Thyroid gland (tissue), 4 donors: ENCODE data around the gene MYBBP1A.

ENCODE experiments used
- POLR2A ChIP-seq, 2 donors: fragments of 450-650 bp; IDR thresholded peaks; one replicate each; pipeline ENCODE4 v1.6.1; 2017; ENCODE audit warnings: antibody characterized with exemption in 2 of 2, mild to moderate bottlenecking in 2 of 2, moderate library complexity in 1 of 2
- TF ChIP-seq, protein P1 (sequence below), 6 experiments: fragments of 200-600 bp in 3 of 6; fragments of 450-650 bp in 3 of 6; sonication (generic) in 3 of 6; IDR thresholded peaks; one replicate each; pipeline ENCODE4 v1.5.1; 2016 to 2019; ENCODE audit warnings: antibody characterized with exemption in 6 of 6, mild to moderate bottlenecking in 2 of 6, inconsistent platforms in 1 of 6, moderate library complexity in 1 of 6

- TF ChIP-seq, protein P1, sequence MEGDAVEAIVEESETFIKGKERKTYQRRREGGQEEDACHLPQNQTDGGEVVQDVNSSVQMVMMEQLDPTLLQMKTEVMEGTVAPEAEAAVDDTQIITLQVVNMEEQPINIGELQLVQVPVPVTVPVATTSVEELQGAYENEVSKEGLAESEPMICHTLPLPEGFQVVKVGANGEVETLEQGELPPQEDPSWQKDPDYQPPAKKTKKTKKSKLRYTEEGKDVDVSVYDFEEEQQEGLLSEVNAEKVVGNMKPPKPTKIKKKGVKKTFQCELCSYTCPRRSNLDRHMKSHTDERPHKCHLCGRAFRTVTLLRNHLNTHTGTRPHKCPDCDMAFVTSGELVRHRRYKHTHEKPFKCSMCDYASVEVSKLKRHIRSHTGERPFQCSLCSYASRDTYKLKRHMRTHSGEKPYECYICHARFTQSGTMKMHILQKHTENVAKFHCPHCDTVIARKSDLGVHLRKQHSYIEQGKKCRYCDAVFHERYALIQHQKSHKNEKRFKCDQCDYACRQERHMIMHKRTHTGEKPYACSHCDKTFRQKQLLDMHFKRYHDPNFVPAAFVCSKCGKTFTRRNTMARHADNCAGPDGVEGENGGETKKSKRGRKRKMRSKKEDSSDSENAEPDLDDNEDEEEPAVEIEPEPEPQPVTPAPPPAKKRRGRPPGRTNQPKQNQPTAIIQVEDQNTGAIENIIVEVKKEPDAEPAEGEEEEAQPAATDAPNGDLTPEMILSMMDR (IDR thresholded peaks at IDR 0.05), result no peak
- TF ChIP-seq POLR2A (IDR thresholded peaks at IDR 0.05), result no peak
These were observed 51.7 kb downstream of the MYBBP1A start for GRCh38 chr17:4503283-4504025.
